Effector CD4-positive, alpha-beta T cell (primary cell): ENCODE data around the gene HES4.
"Not testable (repeated sequence)": the region's sequence is repeated elsewhere in the genome, so short reads cannot be mapped to it uniquely, and the experiment has no call there.

Experiments
- DNase-seq: peaks from one replicate; pipeline ENCODE4 v3.0.0-alpha.2; 2020

Gene HES4

DNA sequence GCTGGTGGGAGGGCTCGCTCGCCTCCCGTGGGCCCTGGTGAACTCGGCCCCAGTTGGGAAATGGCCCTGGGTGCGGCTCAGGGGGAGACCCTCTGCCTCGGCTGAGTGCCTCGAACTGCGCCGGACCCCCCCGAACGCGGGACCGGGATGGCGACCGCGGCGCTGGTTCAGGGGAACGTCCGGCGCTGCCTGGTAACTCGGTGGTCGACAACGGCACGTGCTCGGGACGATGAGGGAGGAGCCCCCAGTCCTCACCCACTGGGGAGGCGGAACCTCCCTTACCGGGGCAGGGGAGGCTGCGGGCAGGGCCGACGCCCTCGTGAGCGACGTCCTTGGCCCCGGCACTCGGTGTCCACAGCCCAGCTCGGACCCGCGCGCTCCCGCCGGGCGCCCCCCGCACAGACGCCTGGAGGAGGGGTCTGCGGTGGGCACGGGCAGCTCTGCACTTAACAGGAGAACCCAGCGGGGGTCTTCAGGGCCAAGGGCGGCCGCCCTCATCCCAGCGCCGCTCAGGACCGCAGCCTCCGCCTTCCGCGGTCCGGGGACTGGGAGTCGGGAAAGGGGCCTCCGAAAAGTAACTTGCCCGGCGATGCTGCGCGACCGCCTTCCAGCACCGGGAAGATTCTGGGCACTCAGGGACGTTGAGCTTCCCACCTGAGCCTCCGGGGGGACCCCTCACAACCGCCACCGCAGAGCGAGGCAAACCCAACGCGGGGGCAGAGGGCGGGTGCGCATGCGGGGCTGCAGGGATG is 1.7 kb downstream of the HES4 start:
- DNase-seq = no peak

GRCh38 chr1:997713-997992 is 2.2 kb downstream of the HES4 start:
- DNase-seq = no peak

DNA sequence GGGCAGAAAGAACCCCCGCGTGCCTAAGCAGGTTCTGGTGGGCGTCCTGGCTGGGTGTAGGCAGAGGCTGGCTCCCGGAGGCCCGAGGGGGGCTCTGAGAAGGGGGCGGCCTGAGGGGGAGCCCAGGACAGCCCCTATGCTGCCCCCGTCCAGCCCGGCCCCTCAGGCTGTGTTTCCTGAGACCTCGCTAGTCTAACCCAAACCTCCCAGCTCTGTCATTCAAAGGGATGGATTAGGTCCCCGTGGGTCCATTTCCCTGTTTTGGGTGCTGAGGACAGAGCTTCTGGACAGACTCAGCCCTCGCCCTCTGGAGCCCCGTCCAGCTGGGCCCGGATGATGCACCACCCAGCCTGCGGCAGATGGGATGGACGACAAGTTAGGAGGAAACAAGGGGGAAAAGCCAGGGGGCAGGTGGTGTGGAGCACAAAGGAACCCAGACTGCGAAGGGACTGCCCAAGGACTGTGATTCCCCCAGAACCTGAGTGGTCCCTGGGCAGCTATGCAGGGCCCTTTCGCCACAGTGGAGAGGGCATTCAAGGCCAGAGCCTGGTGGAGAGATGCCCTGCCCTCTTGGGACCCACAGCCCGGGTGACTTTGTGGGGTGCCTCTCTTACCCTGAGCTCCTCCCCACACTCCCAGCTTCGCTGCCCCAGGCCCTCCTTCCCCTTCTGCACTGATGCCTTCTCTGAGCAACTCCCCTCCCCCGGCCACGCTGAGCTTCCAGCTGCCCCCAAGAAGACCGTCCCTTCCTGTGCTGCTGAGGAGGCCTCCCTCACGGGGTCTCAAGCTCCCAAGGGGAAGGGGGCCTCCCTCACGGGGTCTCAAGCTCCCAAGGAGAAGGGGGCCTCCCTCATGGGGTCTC is 2.8 kb downstream of the HES4 start:
- DNase-seq = no peak

DNA sequence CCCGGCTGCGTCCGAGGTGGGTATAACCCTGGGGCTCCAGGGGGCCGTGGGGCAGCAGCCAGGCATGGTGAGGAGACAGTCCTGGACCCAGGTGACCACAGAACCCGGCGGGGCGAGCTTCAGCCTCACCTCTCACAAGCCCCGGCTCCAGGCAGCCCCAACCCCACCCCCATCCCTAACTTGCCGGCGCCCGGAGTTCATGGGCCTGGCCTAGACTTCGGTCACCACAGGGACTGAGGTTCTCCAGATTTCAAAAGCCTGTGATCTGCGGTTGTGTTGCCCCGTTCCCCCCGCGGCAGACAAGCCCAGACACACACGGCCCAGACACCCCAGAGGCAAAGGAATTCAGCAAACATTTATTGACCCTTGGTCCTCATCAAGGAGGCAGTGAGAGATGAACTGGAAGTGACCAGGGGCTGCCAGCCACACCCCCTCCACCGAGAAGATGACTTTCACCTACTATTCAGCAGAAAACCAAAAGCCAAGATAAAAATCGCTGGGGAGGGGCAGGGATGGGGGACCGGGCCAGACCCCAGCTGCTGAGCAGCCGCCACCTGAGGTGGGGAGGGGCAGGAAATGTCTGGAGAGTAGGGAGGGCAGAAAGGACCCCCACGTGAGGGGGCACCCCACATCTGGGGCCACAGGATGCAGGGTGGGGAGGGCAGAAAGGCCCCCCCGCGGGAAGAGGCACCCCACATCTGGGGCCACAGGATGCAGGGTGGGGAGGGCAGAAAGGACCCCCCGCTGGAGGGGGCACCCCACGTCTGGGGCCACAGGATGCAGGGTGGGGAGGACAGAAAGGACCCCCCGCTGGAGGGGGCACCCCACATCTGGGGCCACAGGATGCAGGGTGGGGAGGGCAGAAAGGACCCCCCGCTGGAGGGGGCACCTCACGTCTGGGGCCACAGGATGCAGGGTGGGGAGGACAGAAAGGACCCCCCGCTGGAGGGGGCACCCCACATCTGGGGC is 3.9 kb downstream of the HES4 start:
- DNase-seq = no peak

DNA sequence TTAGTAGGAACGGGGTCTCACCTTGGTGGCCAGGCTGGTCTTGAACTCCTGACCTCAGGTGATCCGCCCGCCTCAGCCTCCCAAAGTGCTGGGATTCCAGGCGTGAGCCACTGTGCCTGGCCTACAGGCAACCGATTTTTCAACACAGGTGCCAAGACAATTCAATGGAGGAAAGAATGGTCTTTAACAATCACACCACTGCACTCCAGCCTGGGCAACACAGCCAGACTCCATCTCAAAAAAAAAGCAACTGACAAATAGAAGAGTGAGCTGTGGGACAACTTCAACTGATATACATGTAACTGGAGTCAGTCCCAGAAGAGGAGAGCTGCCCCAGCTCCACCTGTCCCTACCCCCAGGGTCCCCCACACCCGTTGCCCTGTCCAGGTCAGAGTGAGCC is 5.4 kb downstream of the HES4 start:
- not testable (repeated sequence) for DNase-seq

GRCh38 chr1:993379-993995 is 6.4 kb downstream of the HES4 start:
- no peak for DNase-seq

DNA sequence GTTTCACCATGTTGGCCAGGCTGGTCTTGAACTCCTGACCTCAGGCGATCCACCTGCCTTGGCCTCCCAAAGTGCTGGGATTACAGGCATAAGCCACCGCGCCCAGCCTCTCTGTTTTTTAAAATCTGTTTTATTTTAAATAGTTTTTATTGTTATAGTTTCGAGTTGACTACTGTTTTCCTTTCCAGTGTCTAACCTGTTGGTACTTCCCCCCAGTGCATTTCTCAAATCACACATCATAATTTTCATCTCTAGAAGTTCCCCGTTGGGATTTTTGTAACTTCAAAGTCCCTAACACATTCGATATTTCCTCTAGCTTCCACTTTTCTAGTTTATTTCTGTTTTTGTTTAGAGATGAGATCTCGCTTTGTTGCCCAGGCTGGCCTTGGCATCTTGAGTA is 7.5 kb downstream of the HES4 start:
- no peak for DNase-seq

DNA sequence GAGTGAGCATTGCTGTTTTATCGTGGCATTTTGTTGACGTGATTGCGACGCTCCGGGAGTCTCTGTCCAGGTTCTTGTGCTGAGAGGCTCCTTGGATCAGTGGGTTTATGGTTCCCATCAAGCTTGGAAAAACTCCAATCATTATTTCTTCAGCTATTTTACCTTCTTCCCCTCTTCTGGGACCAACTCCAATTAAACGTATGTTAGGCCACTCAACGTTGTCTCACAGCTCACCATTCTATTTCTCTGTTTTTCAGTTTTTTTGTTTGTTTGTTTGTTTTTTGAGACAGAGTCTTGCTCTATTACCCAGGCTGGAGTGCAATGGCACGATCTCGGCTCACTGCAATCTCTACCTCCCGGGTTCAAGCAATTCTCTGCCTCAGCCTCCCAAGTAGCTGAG is 8.0 kb downstream of the HES4 start:
- DNase-seq = no peak

- not testable (repeated sequence) for DNase-seq
Observed at GRCh38 chr1:991275-991674, 8.6 kb downstream of the HES4 start.

GRCh38 chr1:988061-988460 is 11.8 kb downstream of the HES4 start:
- DNase-seq = not testable (repeated sequence)

DNA sequence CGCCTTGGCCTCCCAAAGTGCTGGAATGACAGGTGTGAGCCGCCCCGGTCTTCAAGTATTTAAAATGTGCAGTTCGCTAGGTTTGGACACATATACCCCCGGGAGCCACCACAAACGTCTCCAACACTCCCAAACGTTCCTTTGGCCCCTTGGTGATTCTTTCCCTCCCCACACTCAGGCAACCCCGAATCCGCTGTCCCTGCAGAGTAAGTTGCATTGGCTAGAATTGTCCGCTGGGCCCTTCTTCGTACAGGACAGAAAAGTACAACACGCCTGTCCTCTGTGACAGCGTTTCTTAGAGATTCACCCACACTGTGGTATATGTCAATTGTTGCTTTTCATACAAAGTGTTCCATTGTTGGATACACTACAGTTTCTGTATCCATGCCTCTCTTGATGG is 14.8 kb downstream of the HES4 start:
- no peak for DNase-seq

DNA sequence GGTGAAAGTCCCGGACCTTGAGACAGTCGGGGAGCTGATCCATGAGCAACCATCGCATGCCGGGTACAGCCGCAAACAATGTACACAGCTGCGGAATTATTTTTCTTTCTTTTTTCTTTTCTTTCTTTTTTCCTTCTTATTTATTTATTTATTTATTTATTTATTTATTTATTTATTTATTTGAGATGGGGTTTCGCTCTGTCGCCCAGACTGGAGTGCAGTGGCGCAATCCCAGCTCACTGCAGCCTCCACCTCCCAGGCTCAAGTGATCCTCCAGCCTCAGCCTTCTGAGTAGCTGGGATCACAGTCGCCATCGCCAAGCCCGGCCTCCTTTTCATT is 15.5 kb downstream of the HES4 start:
- DNase-seq = no peak

DNA sequence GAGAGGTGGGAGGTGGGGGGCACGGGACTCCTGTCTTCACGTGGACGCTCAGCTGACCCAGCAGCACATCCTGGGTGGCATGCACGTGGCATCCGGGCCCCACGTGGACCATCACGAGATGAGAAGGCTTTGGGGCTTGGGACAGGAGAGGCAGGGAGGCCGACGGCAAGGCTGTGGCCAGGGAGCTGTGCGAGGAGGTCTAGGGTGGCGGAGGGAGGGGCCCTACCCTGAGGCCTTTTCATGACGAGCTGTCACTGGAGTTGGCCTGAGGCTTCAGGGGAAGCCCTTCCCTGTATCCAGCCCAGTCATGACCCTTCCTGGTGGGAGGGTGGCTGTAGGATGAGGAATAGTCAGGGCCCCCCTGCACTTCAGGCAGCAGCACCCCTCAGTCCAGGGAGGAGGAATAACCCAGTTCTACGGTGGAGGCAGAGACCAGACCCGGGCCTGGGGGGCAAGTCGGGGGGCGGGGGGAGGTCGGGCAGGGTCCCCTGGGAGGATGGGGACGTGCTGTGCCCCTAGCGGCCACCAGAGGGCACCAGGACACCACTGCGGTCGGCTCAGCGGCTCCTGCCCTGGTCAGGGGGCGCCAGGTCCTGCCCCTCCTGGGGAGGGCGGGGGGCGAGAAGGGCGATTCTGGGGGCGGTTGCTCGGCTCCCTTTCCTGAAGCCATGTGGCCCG is 16.0 kb downstream of the HES4 start:
- DNase-seq = peak; percentile 58

DNA sequence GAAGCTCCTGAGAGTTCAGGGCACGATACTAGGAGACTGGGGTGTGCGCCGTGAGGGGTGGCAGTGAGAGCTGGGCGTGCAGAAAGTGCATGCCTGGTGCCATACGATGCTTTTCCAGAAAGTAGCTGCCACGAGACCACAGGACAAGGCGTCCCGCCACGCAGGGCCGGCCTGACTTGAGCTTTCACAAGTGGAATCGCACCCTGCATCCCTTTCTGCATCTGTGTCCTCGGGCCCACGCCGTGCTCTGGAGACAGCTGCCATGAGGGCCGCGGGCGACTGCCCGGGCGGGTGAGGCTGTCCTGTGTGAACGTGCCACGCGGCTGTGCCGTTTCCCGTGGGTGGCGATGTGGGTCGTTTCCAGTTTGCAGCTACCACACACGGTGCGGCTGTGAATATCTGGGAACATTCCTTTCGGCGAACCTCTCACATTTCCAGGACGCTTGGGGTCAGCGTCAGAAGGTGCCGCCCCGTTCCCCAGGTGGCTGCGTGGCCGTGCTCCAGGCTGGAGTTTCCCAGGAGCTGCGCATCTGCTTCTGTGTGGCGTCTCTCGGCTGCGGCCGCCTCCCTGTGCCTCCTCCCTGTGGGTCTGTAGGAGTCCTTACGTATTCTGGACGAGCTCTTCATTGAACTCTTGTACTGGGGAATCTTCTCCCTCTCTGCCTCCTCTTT is 17.0 kb downstream of the HES4 start:
- no peak for DNase-seq

DNA sequence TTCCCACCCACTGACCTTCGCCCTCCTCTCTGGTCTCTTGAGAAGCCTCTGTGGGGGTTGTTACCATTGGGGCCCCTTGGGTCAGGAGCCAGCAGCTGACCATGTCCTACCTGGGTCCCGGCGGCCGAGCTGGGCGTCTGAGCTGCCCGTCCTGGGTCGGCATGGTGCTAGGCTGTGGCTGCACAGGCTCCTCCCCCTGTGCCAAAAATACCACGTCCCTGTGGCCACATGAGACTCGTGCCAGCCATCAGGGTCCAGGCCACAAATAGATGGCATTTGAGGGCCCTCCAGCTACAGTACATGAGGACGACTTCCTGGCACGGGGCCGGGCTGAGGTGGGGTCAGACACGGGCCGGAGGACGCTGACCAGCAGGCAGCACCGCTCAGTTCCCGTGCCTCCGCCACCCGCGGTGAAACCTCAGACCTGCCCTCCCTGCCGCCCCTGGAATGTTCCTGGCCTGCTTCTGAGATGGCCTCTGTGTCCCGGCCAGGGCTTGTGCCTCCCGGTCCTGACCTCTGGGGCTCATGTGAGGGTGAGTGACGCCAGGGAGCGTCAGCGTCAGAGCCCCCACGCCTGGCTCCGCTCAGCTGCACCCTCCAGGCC is 17.8 kb downstream of the HES4 start, which contains the start of gene PERM1:
PERM1 (minus strand) TSS at position 139 of the 604 bp plus-strand sequence. CDS start 1,064 bp downstream, outside the sequence.
- DNase-seq = no peak

DNA sequence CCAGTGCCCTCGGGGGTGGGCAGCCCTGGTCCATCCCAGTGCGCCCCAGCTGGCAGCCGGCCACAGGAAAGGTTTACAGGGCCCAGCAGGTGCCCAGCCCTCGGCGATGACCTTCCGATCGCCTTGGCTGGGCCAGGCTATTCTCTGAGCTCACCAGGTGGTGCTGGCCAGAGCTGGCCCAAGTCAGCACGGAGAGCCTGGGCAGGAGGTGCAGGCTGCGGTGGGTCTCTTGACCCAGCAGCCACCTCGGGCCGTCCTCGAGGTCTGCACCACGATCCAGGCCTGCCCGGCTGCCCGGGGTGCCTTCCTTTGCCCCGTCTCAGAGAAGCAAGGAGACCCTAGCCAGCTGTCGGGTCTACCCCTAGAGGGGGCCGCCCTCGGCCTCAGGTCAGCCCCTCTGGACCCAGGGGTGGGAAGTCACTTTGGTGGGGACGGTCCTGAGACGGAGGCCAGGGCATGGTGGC is 18.4 kb downstream of the HES4 start:
- DNase-seq = no peak

GRCh38 chr1:980602-981395 is 19.1 kb downstream of the HES4 start:
- no peak for DNase-seq

GRCh38 chr1:980137-980571 is 19.7 kb downstream of the HES4 start:
- no peak for DNase-seq

- no peak for DNase-seq
Observed at GRCh38 chr1:979744-980072, 20.2 kb downstream of the HES4 start.
